Lower lobe of right lung (tissue), 2 donors: ENCODE results near the gene ASPSCR1. TPM values are rescaled to one million over a fixed set of nuclear protein-coding genes. Genes with fewer than 3 reads are reported as not detected.
"Not testable (repeated sequence)": the region's sequence is repeated elsewhere in the genome, so short reads cannot be mapped to it uniquely, and the experiment has no call there.

Experiments
- ATAC-seq, 2 donors: fragments of 200-7000 bp; cut with Tn5 transposase; one replicate each; pipeline ENCODE4 v1.9.1; 2020 to 2022; ENCODE audit warnings: mild to moderate bottlenecking in 2 of 2, moderate library complexity in 2 of 2
- DNase-seq: peaks from one replicate; pipeline ENCODE4 v3.0.0-alpha.2; 2020
- H3K27ac ChIP-seq: fragments of 200-600 bp; one replicate; pipeline ENCODE4 v1.8.0; 2022
- H3K27me3 ChIP-seq: fragments of 200-600 bp; one replicate; pipeline ENCODE4 v1.8.0; 2022; ENCODE audit warnings: low read depth
- H3K36me3 ChIP-seq: fragments of 200-600 bp; one replicate; pipeline ENCODE4 v1.8.0; 2022; ENCODE audit warnings: mild to moderate bottlenecking
- H3K4me1 ChIP-seq: fragments of 200-600 bp; one replicate; pipeline ENCODE4 v1.8.0; 2022
- H3K4me3 ChIP-seq: fragments of 200-600 bp; one replicate; pipeline ENCODE4 v1.8.0; 2022; ENCODE audit warnings: mild to moderate bottlenecking
- H3K9me3 ChIP-seq: fragments of 200-600 bp; one replicate; pipeline ENCODE4 v1.8.0; 2022
- intact Hi-C: fragments of 100-400 bp; cut with DNase I; formaldehyde crosslinking; loops from one replicate; pipeline ENCODE4 v1.11.0; 2022
- total RNA-seq: library from RNA; stranded (reverse); fragmentation: NEBNext Ultra II Directional; extraction: Animal tissue kit (Norgen Biotek cat#: 25700); gene quantifications from one replicate; pipeline ENCODE4 v1.2.1, GENCODE V29; 2021
- TF ChIP-seq, protein P1 (sequence below): fragments of 200-600 bp; IDR thresholded peaks from one replicate; pipeline ENCODE4 v1.8.0; 2022; ENCODE audit warnings: antibody characterized with exemption, mild to moderate bottlenecking
- donor health status: DM: no; HTN: yes; CAD: no; lungs with severe emphysema.

ASPSCR1 gene
- total RNA-seq, 1 donor from 2014 or later: 45.3 TPM

DNA sequence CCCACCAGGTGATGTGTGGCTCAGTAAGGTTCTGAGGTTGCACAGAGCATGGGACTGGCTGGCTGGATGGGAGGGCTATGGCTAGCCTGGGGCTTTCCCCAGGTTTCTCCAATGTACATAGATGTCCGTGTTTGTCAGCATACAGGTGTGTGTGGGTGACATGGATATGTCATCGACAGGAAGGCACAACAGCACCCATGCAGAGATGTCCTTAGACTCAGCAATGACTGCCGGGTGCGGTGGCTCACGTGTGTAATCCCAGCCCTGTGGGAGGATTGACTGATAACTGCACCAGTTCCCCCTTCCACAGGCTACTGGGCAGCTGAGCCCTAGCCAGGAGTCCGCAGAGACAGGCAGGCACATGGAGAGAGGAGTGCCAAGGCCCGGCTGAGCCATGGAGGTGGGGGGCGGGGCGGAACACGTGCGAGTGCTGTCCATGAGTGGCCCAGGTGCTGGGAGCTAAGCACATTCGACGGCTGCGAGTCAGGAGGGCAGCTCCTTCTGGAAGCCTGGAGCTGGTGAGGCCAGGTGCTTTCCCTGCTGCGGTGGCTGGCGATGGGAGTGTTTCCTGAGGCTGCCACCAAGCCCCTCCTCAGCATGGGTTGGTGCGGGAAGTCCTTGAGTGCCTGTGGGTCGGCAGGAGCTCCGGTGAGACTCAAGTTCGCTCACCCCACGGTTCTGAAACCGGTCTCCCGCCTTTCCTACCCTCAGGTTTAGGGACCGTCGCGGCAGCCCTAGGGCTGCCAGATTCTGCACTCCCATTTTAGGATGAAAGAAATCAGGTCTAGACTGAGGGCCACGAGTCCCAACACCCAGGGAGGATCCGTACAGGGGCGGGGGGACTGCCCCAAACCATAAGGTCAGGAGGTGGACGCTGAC is 858 bp upstream of the ASPSCR1 start:
- peak overlapping the region; percentile 96 for H3K27ac ChIP-seq
- DNase-seq (peak; percentile 76), ATAC-seq (peak; percentile 27 to 39)
- H3K36me3 ChIP-seq: peaks cover 12% of the 10 kb centered on the region
- peaks cover 34% of the 10 kb centered on the region for H3K4me1 ChIP-seq
- H3K4me3 ChIP-seq: peak overlapping the region; percentile 82
- TF ChIP-seq, protein P1, sequence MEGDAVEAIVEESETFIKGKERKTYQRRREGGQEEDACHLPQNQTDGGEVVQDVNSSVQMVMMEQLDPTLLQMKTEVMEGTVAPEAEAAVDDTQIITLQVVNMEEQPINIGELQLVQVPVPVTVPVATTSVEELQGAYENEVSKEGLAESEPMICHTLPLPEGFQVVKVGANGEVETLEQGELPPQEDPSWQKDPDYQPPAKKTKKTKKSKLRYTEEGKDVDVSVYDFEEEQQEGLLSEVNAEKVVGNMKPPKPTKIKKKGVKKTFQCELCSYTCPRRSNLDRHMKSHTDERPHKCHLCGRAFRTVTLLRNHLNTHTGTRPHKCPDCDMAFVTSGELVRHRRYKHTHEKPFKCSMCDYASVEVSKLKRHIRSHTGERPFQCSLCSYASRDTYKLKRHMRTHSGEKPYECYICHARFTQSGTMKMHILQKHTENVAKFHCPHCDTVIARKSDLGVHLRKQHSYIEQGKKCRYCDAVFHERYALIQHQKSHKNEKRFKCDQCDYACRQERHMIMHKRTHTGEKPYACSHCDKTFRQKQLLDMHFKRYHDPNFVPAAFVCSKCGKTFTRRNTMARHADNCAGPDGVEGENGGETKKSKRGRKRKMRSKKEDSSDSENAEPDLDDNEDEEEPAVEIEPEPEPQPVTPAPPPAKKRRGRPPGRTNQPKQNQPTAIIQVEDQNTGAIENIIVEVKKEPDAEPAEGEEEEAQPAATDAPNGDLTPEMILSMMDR: no peak
- H3K9me3 ChIP-seq: no peaks in the 10 kb centered on the region
- intact Hi-C loops: no loop called here
- H3K27me3 ChIP-seq: no peaks in the 10 kb centered on the region

DNA sequence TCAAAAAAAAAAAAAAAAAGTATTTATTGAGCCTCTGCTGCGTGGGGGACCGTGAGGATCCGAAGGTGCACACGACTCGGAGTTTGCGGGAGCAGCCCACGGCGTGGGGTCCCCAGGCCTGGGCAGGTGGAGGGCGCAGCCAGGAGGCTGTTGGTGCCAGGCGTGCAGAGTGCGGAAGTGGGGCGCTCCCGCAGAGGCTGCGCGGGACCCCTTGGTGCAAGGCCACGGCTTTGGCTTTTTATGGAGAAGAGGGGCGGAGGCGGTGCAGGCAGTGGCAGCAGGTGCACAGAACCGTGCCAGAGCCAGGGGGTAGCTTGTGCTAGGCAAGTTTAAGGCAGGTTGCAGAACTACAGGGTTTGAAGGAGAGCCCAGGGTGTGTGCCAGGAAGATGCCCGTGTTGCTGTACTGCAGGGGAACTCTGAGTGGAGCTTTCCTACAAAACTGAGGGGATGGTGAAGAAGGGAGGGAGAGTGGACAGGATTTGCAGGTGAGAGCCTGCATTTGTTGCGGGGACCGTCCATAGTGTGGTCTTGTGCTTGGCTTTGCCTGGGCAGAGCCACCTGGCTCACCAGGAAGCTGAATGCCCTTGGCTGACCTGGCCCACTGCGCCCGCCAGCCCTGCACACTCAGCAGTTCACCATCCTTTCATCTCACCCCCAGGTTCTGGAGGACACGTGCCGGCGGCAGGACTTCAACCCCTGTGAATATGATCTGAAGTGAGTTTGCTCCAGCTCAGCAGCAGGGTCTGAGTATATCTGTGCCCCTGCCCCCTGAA is 1.3 kb downstream of the ASPSCR1 start:
- DNase-seq: peak; percentile 50
- ATAC-seq: no peak
- H3K27me3 ChIP-seq: no peaks in the 10 kb centered on the region
- H3K27ac ChIP-seq: no peak overlapping the region
- H3K4me1 ChIP-seq: peaks cover 34% of the 10 kb centered on the region
- intact Hi-C loops: no loop called here
- H3K4me3 ChIP-seq: peak overlapping the region; percentile 82
- TF ChIP-seq, protein P1: no peak
- H3K9me3 ChIP-seq: no peaks in the 10 kb centered on the region
- H3K36me3 ChIP-seq: peaks cover 12% of the 10 kb centered on the region

DNA sequence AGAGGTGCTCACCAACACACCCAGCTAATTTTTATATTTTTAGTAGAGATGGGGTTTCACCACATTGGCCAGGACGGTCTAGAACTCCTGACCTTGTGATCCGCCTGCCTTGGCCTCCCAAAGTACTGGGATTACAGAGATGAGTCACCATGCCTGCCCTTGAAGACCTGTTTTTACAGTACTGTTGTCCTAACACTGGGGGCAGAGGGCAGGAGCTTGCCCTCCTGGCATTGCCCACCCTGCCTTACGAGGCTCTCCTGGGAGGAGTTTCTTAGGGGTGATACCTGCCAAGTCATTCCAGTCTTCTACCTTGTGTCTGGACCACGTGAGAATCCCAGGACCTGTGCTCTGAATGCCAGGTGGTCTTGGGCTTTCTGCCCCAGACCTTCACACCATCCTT is 2.7 kb downstream of the ASPSCR1 start:
- H3K36me3 ChIP-seq: peaks cover 21% of the 10 kb centered on the region
- TF ChIP-seq, protein P1: no peak
- ATAC-seq: no peak

DNA sequence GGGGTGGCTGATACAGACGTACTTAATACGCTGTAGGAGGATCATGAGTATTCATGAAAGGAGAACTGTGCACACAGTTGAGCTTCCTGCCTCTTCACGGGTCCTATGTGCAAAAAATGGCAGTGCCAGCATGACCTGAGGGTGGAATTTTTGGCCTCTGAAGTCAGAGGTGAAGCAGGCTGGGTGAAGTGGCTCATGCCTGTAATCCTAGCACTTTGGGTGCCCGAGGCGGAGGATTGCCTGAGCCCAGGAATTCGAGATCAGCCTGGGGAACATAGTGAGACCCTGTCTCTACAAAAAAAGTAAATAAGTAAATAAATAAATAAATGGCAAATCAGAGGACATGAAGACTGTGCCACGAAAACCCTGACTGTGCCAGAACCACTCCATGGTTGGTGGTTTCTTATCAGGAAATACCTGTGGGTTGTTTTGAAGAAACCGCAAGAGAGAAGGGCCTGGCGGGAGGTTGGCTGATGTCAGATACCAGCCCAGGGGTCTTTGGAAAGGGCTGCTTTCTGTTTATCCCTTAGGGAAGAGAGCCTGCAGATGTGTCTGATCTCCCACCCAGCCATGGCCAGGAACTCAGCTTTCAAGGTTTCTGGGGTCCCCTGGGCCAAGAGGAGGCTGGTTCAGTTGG is 3.4 kb downstream of the ASPSCR1 start:
- ATAC-seq (peak; percentile 1 to 31), DNase-seq (peak; percentile 67)
- Histone ChIP-seq H3K4me1 (peaks cover 34% of the 10 kb centered on the region), H3K36me3 (peaks cover 28% of the 10 kb centered on the region), H3K27me3 (no peaks in the 10 kb centered on the region), H3K27ac (peak overlapping the region; percentile 43), H3K4me3 (no peak overlapping the region), H3K9me3 (no peaks in the 10 kb centered on the region)
- TF ChIP-seq, protein P1: no peak
- intact Hi-C loops: no loop called here

More for the DNA sequence above, 2.7 kb downstream of the ASPSCR1 start:
- intact Hi-C loops: no loop called here
- H3K9me3 ChIP-seq: no peaks in the 10 kb centered on the region
- peak overlapping the region; percentile 43 for H3K27ac ChIP-seq
- DNase-seq: no peak
- H3K27me3 ChIP-seq: no peaks in the 10 kb centered on the region
- no peak overlapping the region for H3K4me3 ChIP-seq
- peaks cover 34% of the 10 kb centered on the region for H3K4me1 ChIP-seq

DNA sequence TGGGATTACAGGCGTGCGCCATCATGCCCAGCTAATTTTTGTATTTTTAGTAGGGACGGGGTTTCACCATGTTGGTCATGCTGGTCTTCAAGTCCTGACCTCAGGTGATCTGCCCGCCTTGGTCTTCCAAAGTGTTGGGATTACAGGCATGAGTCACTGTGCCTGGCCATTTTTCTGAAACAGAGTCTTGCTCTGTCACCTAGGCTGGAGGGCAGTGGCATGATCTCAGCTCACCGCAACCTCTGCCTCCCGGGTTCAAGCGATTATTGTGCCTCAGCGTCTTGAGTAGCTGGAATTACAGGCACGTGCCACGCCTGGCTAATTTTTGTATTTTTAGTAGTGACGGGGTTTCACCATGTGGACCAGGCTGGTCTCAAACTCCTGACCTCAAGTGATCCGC is 4.1 kb downstream of the ASPSCR1 start:
- DNase-seq, ATAC-seq, H3K4me3 ChIP-seq, H3K27ac ChIP-seq, intact Hi-C loops, H3K9me3 ChIP-seq, H3K27me3 ChIP-seq: not testable (repeated sequence)
- Histone ChIP-seq H3K36me3 (peaks cover 35% of the 10 kb centered on the region), H3K4me1 (peaks cover 31% of the 10 kb centered on the region)
